Neural progenitor cell (in vitro differentiated cells): ENCODE data around the gene ARHGAP42.

ENCODE experiments used
- EZH2 ChIP-seq: fragments of 200-600 bp; sonication (generic); IDR thresholded peaks from 2 replicates; pipeline ENCODE4 v1.6.1; 2017; ENCODE audit warnings: antibody characterized with exemption, mild to moderate bottlenecking, moderate library complexity
- EZH2phosphoT487 ChIP-seq: fragments of 200-600 bp; sonication (generic); IDR thresholded peaks from 2 replicates; pipeline ENCODE4 v1.6.1; 2017; ENCODE audit warnings: antibody characterized with exemption

DNA sequence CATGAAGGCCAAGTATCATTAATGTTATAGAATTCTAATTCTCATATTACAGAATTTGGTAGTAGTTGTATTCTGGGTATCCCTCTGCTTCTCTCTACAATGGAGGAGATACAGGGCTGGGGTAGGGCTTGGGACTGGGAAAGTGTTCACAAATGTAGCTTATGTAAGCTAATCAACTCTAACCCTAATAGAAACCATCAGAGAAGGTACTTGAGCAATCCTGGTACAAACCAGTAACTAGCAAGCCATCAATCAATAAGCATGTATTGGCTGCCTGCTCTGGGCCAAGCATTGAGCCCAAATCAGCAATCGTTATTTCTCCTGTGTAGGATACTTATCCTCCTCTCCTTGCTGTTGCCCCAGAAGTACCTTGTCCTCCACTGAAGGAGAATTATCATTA lies 268.2 kb downstream of the ARHGAP42 start:
- TF ChIP-seq EZH2 (no peak), EZH2phosphoT487 (no peak)
